T-cell (primary cell): ENCODE results near the gene ATRAID. TPM values are rescaled to one million over a fixed set of nuclear protein-coding genes. Genes with fewer than 3 reads are reported as not detected.

ENCODE experiments used
- ATAC-seq, 4 experiments: fragments of 200-7000 bp in 3 of 4; fragments of 150-1000 bp in 1 of 4; cut with Tn5 transposase; replicated peaks in 1 of 4; 1 replicate in 3 of 4; 2 replicates in 1 of 4; pipeline ENCODE4 v1.10.0; 2021; ENCODE audit warnings: moderate library complexity in 3 of 4, mild to moderate bottlenecking in 2 of 4, moderate number of reproducible peaks in 1 of 4
- CTCF ChIA-PET, 2 donors: fragments of 300-600 bp; sonication (Branson Sonifier 250); formaldehyde crosslinking; loops; one replicate each; lab custom pipeline; 2022; ENCODE audit warnings: antibody characterized with exemption in 2 of 2; lab: Charles Lee
- POLR2A ChIA-PET, 2 donors: fragments of 300-600 bp; sonication (Branson Sonifier 250); formaldehyde crosslinking; loops; one replicate each; lab custom pipeline; 2022; ENCODE audit warnings: antibody characterized with exemption in 2 of 2; lab: Charles Lee
- DNase-seq, 35 experiments: peaks; one replicate each; pipeline versions ENCODE4 v3.0.0 to v3.0.0-alpha.2; 2013 to 2023
- H3K27ac ChIP-seq: one replicate; pipeline ENCODE4 v1.5.1; 2013; ENCODE audit warnings: low read length
- H3K27me3 ChIP-seq, 2 experiments: replicated peaks in 1 of 2; 1 replicate in 1 of 2; 2 replicates in 1 of 2; pipeline versions ENCODE4 v1.6.1 to v1.7.0; 2013; ENCODE audit warnings: low read length in 1 of 2, mixed read lengths in 1 of 2; ENCODE audit not compliant: control insufficient read depth in 2 of 2, insufficient read depth in 2 of 2; ENCODE audit errors: extremely low read depth in 1 of 2
- H3K36me3 ChIP-seq, 2 donors: 1 replicate in 1 of 2; 2 replicates in 1 of 2; pipeline versions ENCODE4 v1.6.1 to v1.7.0; 2013; ENCODE audit warnings: low read length in 1 of 2; ENCODE audit not compliant: control insufficient read depth in 2 of 2, insufficient read depth in 1 of 2; ENCODE audit errors: extremely low read depth in 1 of 2
- H3K4me1 ChIP-seq, 2 experiments: 1 replicate in 1 of 2; 2 replicates in 1 of 2; pipeline versions ENCODE4 v1.6.1 to v1.7.0; 2013; ENCODE audit warnings: low read length in 2 of 2, mixed read lengths in 1 of 2; ENCODE audit not compliant: insufficient read depth in 2 of 2, control insufficient read depth in 1 of 2; ENCODE audit errors: extremely low read depth in 1 of 2
- H3K4me3 ChIP-seq, 2 donors: 1 replicate in 1 of 2; 2 replicates in 1 of 2; pipeline versions ENCODE4 v1.5.1 to v1.7.0; 2013; ENCODE audit warnings: mild to moderate bottlenecking in 2 of 2, low read length in 1 of 2, moderate library complexity in 1 of 2; ENCODE audit not compliant: control insufficient read depth in 1 of 2; ENCODE audit errors: extremely low read depth in 1 of 2
- H3K9me3 ChIP-seq: 2 replicates; pipeline ENCODE4 v1.7.0; 2013
- H3K27ac Mint-ChIP-seq, 2 donors: one replicate each; pipeline ENCODE4 v1.8.0; 2020 to 2021; ENCODE audit warnings: mild to moderate bottlenecking in 2 of 2, mixed read lengths in 2 of 2
- H3K27me3 Mint-ChIP-seq, 2 donors: one replicate each; pipeline ENCODE4 v1.8.0; 2021 to 2022; ENCODE audit warnings: mixed read lengths in 2 of 2
- H3K36me3 Mint-ChIP-seq: one replicate; pipeline ENCODE4 v1.8.0; 2021; ENCODE audit warnings: mixed read lengths
- H3K4me1 Mint-ChIP-seq, 3 donors: one replicate each; pipeline ENCODE4 v1.8.0; 2020 to 2022; ENCODE audit warnings: mixed read lengths in 3 of 3, mild to moderate bottlenecking in 1 of 3
- H3K4me3 Mint-ChIP-seq, 3 donors: one replicate each; pipeline ENCODE4 v1.8.0; 2020 to 2022; ENCODE audit warnings: mild to moderate bottlenecking in 3 of 3, mixed read lengths in 3 of 3, moderate library complexity in 3 of 3
- H3K9me3 Mint-ChIP-seq, 3 donors: one replicate each; pipeline ENCODE4 v1.8.0; 2020 to 2022; ENCODE audit warnings: mixed read lengths in 3 of 3
- WGBS: methylation state at CpG from one replicate; pipeline ENCODE4 v1.1.5; 2013; ENCODE audit warnings: missing lambda C conversion rate; ENCODE audit not compliant: insufficient coverage; 5-methylcytosine and 5-hydroxymethylcytosine counted together
- total RNA-seq, 35 experiments: library from RNA in 6 of 35; stranded (reverse) in 6 of 35; fragments of 120-200 nt in 1 of 35; gene quantifications; one replicate each; pipeline versions ENCODE4 v1.2.1 to v1.2.4 and lab custom pipeline; 2013 to 2026

The ATRAID gene
- total RNA-seq, 5 donors from 2014 or later (not counting 1 experiment from before 2014, with no cell fraction given), result 78.9 to 106 (median 96.0) TPM

GRCh38 chr2:27202854-27203253, 9.0 kb upstream of the ATRAID start:
- H3K4me1 Mint-ChIP-seq, result peaks cover 3 to 11% (median 6%) of the 10 kb centered on the region in 3 donors
- ChIA-PET CTCF (no interaction called here), POLR2A (no interaction called here)
- no peaks in the 10 kb centered on the region for H3K9me3 Mint-ChIP-seq
- Histone ChIP-seq H3K4me3 (no peak overlapping the region), H3K4me1 (no peaks in the 10 kb centered on the region), H3K27ac (no peak overlapping the region), H3K36me3 (peaks cover 12 to 75% of the 10 kb centered on the region in 2 donors), H3K27me3 (no peaks in the 10 kb centered on the region), H3K9me3 (no peaks in the 10 kb centered on the region)
- ATAC-seq (no peak), DNase-seq (no peak)
- peaks cover 45% of the 10 kb centered on the region for H3K36me3 Mint-ChIP-seq
- 80% methylated on average over 2 of the region's 2 CpGs for WGBS
- H3K27ac Mint-ChIP-seq, result no peak overlapping the region
- H3K27me3 Mint-ChIP-seq, result no peaks in the 10 kb centered on the region
- H3K4me3 Mint-ChIP-seq, result no peak overlapping the region

- Mint-ChIP-seq H3K9me3 (no peaks in the 10 kb centered on the region), H3K4me3 (no peak overlapping the region), H3K4me1 (peaks cover 3 to 11% (median 6%) of the 10 kb centered on the region in 3 donors), H3K27me3 (no peaks in the 10 kb centered on the region), H3K27ac (no peak overlapping the region), H3K36me3 (peaks cover 50% of the 10 kb centered on the region)
- H3K9me3 ChIP-seq, result no peaks in the 10 kb centered on the region
- WGBS, result 98% methylated on average over 9 of the region's 9 CpGs
- H3K4me3 ChIP-seq, result no peak overlapping the region
- peaks cover 12 to 81% of the 10 kb centered on the region in 2 donors for H3K36me3 ChIP-seq
- ATAC-seq (no peak), DNase-seq (no peak)
- CTCF ChIA-PET, result interaction anchor here (0.5 to 0.6 kb wide), 2 partner anchors 32 to 1709 kb away, joined by 3 read pairs; no protein-coding TSS in a partner anchor
- POLR2A ChIA-PET, result interaction anchor here in 1 of 2 donors (0.6 kb wide), 1 partner anchor 225 kb away, joined by 8 read pairs; no protein-coding TSS in a partner anchor
- H3K27ac ChIP-seq, result no peak overlapping the region
- H3K4me1 ChIP-seq, result no peaks in the 10 kb centered on the region
- no peaks in the 10 kb centered on the region for H3K27me3 ChIP-seq
Measured at GRCh38 chr2:27203741-27204140, 8.1 kb upstream of the ATRAID start.

GRCh38 chr2:27204566-27204965, 7.3 kb upstream of the ATRAID start:
- DNase-seq (no peak), ATAC-seq (no peak)
- WGBS, result 100% methylated on average over 3 of the region's 8 CpGs
- POLR2A ChIA-PET, result no interaction called here
- Histone ChIP-seq H3K4me1 (no peaks in the 10 kb centered on the region), H3K4me3 (no peak overlapping the region), H3K27ac (no peak overlapping the region), H3K36me3 (peaks cover 12 to 81% of the 10 kb centered on the region in 2 donors), H3K9me3 (no peaks in the 10 kb centered on the region), H3K27me3 (no peaks in the 10 kb centered on the region)
- Mint-ChIP-seq H3K9me3 (no peaks in the 10 kb centered on the region), H3K27me3 (no peaks in the 10 kb centered on the region), H3K4me3 (no peak overlapping the region), H3K27ac (peak overlapping the region; percentile 29 to 48), H3K4me1 (peaks cover 7 to 15% (median 11%) of the 10 kb centered on the region in 3 donors), H3K36me3 (peaks cover 50% of the 10 kb centered on the region)
- CTCF ChIA-PET, result interaction anchor here in 1 of 2 donors (0.6 kb wide), 1 partner anchor 33 kb away, joined by 3 read pairs; no protein-coding TSS in a partner anchor

GRCh38 chr2:27205206-27205605, 6.6 kb upstream of the ATRAID start:
- Mint-ChIP-seq H3K4me1 (peaks cover 14 to 21% (median 17%) of the 10 kb centered on the region in 3 donors), H3K9me3 (no peaks in the 10 kb centered on the region), H3K4me3 (no peak overlapping the region), H3K27ac (no peak overlapping the region), H3K36me3 (peaks cover 43% of the 10 kb centered on the region), H3K27me3 (no peaks in the 10 kb centered on the region)
- ChIA-PET POLR2A (no interaction called here), CTCF (no interaction called here)
- over 99% methylated on average over 8 of the region's 8 CpGs for WGBS
- no peak for DNase-seq
- Histone ChIP-seq H3K4me3 (no peak overlapping the region), H3K27ac (no peak overlapping the region), H3K9me3 (no peaks in the 10 kb centered on the region), H3K27me3 (no peaks in the 10 kb centered on the region), H3K36me3 (peaks cover 12 to 74% of the 10 kb centered on the region in 2 donors), H3K4me1 (no peaks in the 10 kb centered on the region)
- ATAC-seq, result no peak

- H3K4me1 Mint-ChIP-seq, result peaks cover 14 to 25% (median 22%) of the 10 kb centered on the region in 3 donors
- POLR2A ChIA-PET, result no interaction called here
Measured at GRCh38 chr2:27206346-27206745, 5.5 kb upstream of the ATRAID start.

GRCh38 chr2:27208486-27209050, 3.3 kb upstream of the ATRAID start:
- no peak for DNase-seq
- no peaks in the 10 kb centered on the region for H3K9me3 ChIP-seq
- ATAC-seq, result no peak
- H3K36me3 ChIP-seq, result peaks cover 12 to 49% of the 10 kb centered on the region in 2 donors
- POLR2A ChIA-PET, result interaction anchor here in 1 of 2 donors (0.5 kb wide), 1 partner anchor 26 kb away, joined by 3 read pairs; no protein-coding TSS in a partner anchor
- Mint-ChIP-seq H3K4me1 (peaks cover 24 to 37% (median 34%) of the 10 kb centered on the region in 3 donors), H3K4me3 (no peak overlapping the region), H3K27ac (no peak overlapping the region), H3K36me3 (peaks cover 29% of the 10 kb centered on the region), H3K27me3 (no peaks in the 10 kb centered on the region), H3K9me3 (no peaks in the 10 kb centered on the region)
- no peak overlapping the region for H3K4me3 ChIP-seq
- H3K4me1 ChIP-seq, result peaks cover 6 to 14% of the 10 kb centered on the region in 2 experiments
- H3K27ac ChIP-seq, result no peak overlapping the region
- WGBS, result 98% methylated on average over 3 of the region's 4 CpGs
- CTCF ChIA-PET, result no interaction called here
- no peaks in the 10 kb centered on the region for H3K27me3 ChIP-seq

More at GRCh38 chr2:27206346-27206745, 5.5 kb upstream of the ATRAID start:
- DNase-seq (no peak), ATAC-seq (no peak)
- Mint-ChIP-seq H3K4me3 (no peak overlapping the region), H3K27me3 (no peaks in the 10 kb centered on the region), H3K36me3 (peaks cover 40% of the 10 kb centered on the region), H3K27ac (no peak overlapping the region), H3K9me3 (no peaks in the 10 kb centered on the region)
- Histone ChIP-seq H3K27me3 (no peaks in the 10 kb centered on the region), H3K9me3 (no peaks in the 10 kb centered on the region), H3K4me3 (no peak overlapping the region), H3K27ac (no peak overlapping the region), H3K4me1 (peaks cover 0 to 5% of the 10 kb centered on the region in 2 experiments), H3K36me3 (peaks cover 12 to 70% of the 10 kb centered on the region in 2 donors)
- 100% methylated on average over 2 of the region's 6 CpGs for WGBS
- CTCF ChIA-PET, result no interaction called here
